GM18499 (cell line): ENCODE measurements around the gene RRM2.
A peak's percentile ranks its signal among the peaks of the same experiment; 100 is the strongest.
"Not testable (repeated sequence)": the region's sequence is repeated elsewhere in the genome, so short reads cannot be mapped to it uniquely, and the experiment has no call there.

Experiments used
- ATAC-seq: cut with Tn5 transposase; IDR thresholded peaks from one replicate; pipeline ENCODE4 v1.9.1; 2021; ENCODE audit warnings: moderate number of reproducible peaks; ENCODE audit not compliant: insufficient read depth, unreplicated experiment

Gene RRM2

DNA sequence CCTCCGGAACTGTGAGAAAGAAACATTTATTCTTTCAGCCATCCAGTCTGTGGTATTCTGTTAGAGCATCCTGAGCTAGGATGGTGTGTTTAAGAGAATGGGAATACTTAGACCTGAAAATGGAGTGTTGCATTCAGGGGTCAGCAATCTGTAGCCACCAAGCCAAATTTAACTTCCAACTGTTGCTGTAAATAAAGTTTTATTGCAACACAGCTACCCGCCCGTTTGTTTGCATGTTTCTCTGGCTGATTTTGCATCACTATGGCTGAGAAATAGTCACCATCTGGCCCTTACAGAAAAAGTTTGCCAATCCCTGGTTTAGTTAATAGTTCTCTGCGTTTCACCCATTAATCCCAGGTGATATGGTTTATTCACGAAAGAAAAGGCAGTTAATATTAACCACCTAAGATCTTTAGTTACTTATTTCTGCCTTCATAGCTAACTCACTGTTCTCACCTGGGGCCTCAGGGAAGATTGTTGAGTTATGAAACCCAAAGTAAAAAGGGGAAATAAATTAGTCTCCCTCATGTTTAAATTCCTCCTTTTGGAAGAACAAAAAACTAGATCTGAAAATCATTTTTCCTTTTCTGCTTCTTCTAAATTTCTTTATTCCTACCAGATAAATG lies 32.9 kb upstream of the RRM2 start:
- no peak for ATAC-seq

DNA sequence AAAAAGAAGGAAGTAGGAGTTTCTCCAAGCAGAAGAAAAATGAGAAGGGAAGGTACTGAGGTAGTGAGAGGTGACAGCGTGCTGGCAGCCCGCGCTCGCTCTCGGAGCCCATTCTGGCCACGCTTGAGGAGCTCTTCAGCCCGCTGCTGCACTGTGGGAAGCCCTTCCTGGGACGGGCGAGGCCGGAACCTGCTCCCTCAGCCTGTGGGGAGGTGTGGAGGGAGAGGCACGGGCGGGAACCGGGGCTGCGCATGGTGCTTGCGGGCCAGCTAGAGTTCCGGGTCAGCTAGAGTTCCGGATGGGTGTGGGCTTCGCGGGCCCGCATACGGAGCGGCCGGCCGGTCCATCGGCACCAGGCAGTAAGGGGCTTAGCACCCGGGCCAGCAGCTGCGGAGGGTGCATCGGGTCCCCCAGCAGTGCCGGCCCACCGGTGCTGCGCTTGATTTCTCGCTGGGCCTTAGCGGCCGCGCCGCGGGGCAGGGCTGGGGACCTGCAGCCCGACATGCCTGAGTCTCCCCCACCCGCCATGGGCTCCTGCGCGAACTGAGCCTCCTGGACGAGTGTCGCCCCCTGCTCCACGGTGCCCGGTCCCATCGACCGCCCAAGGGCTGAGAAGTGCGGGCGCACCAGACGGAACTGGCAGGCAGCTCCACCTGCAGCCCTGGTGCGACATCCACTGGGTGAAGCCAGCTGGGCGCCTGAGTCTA lies 31.2 kb upstream of the RRM2 start:
- ATAC-seq = no peak

DNA sequence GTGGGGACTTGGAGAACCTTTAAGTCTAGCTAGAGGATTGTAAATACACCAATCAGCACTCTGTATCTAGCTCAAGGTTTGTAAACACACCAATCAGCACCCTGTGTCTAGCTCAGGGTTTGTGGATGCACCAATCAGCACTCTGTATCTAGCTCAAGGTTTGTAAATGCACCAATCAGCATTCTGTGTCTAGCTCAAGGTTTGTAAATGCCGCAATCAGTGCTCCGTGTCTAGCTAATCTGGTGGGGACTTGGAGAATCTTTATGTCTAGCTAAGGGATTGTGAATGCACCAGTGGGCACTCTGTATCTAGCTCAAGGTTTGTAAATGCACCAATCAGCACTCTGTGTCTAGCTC lies 30.7 kb upstream of the RRM2 start:
- ATAC-seq = not testable (repeated sequence)

DNA sequence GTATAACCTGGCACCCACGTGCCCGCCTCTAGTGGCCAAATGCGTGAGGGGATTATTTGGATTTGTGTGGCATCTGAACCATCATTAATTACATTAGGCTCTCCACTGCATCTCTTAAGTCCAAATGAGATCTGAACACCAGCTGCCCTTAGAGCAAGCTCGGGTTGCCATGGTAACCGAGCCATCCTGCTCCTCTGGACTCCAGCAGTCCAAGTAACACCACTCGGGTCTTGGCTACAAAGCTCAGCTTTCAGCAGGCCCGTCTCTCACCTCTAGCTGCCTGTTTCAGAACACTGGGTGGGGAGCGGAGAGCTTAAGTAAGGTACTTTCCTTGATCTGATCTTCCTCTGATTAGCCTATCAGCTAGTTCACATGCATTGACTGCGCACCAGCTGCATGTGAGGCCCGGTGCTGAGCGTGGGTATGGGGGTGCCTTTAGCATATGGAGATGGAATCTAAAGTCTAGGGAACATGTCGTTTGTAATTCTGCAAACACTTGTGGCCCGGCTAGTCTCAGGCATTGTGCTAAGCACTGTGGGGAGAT lies 28.2 kb upstream of the RRM2 start:
- no peak for ATAC-seq

DNA sequence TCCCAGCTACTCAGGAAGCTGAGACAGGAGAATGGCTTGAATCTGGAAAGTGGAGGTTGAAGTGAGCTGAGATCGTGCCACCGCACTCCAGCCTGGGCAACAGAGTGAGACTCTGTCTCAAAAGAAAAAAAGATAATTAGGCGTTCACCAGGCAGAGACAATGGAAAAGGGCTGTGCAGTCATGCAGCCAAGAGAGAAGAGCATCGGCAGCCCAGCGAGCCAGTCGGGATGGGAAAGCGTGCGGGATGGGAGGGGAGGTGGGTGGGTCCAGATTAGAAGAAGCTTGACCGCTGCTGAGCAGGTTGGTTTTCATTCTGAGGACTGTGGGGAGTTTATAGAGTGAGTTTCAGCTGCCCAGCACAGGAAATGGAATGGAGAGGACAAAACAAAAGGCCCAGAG lies 27.4 kb upstream of the RRM2 start:
- no peak for ATAC-seq

DNA sequence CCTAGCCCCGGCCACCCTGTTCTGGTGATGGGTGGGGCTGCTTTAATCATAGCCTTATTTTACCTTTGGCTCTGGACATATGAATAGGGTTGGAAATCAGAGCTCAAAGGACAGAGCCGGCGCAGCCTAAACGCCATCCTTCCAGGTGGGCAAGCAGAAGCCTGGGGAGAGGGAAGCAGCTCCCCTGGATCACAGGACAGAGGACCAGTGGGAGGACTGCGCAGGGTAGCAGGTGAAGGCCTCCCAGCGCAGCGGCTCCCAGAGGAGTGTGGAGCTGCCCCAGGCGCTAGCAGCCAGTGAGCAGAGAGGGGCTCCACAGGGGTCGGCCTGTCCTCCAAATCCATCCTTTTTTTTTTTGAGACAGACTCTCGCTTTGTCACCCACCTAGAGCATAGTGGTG lies 25.9 kb upstream of the RRM2 start:
- ATAC-seq = no peak

DNA sequence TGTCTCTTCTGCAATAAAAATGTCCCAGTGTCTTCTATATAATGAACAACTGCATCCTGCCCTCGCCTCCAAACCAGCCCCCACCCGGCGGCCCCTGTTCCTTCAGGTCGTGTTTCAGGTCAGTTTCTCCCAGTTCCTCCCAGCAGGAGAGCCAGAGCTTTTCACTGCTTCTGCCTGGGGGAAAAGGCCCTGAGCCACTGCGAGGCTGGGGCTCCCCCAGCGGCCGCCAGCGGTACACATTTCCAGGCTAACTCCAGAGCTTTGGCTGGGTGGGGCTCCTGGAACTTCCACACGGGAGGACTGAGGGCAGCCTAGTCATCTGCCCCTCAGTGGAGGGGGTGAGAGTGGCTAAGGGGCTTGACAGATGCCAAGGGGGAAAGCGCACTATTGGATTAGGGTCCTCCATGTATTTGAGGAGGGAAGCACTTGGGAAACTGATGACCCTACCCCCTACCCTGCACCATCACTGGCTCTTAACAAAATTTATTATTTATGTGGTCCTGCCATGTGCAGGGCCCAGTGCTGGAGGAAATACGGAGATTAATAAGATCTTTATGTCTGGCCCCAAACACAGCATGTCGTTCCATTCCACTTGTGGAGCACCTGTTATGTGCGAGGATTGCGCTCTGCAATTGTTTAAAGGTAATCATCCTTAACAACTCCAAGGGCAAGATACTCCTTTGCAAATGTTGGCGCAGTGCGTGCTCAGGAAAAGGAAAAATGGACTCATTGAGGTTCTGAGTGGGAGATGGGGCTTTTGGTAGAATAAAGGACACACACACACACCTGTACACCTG lies 25.0 kb upstream of the RRM2 start:
- ATAC-seq = no peak

DNA sequence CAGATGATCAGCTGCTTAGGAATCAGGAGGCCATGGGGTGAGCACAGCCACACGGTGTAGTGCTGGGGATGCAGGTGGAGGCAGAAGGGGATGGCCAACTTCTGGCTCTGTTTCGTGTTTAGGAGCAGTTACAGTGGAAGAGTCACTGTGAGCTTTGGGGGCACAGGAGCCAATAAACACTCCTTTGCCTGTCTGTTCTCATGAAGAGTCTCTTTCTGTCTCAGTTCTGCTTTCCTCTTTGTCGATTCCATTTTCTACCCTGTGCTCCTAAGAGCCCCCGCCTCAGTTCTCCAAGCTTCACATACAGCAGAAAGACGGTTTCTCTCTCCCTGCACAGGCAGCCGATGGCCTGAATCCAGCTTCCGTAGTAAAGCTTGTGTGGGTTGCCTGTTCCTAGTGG lies 21.0 kb upstream of the RRM2 start:
- no peak for ATAC-seq

DNA sequence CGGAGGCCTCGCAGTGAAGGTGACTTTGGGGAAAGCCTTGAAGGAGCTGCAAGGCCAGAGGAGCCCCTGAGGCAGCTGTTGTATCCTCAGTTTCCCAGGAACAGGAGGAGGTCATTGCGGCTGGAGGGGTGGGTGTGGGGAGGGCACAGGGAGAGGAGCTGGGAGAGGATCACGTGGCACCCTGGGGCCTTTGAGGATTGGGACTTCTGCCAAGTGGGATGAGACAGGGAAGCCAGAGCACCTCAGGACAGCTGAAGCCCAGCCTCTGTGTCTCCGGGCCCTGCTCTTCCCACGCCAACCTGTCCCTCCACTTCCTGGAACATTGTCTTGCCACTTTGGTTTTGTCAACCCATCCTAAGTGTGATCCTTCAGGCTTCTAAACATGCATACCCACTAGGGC lies 19.4 kb upstream of the RRM2 start:
- ATAC-seq = no peak

DNA sequence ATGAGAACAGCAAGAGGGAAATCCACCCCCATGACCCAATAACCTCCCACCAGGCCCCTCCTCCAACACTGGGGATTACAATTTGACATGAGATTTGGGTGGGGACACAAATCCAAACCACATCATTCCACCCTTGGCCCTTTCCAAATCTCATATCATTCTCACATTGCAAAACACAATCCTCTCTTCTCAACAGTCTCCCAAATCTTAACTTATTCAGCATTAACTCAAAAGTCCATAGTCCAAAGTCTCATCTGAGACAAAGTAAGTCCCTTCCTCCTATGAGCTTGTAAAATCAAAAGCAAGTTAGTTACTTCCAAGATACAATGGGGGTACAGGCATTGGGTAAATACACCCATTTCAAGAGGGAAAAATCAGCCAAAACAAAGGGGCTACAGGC lies 17.6 kb upstream of the RRM2 start:
- not testable (repeated sequence) for ATAC-seq

DNA sequence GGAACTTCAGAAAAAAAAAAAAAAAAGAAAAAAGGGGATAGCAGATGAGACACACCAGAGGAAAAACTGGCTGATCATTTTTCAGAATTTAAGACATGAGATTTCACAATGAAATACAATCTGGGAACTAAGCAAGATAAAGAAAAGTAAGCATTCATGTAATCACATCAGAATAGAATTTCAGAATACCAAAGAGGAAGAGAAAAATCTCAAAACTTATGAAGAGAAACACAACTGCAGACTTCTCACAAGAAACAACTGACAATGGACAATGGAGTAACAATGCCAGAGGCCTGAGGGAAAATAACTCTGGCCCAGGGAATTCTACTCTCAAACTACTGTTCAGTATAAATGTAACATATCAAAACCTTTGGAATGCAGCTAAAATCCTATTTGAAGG lies 13.2 kb upstream of the RRM2 start:
- ATAC-seq = no peak

DNA sequence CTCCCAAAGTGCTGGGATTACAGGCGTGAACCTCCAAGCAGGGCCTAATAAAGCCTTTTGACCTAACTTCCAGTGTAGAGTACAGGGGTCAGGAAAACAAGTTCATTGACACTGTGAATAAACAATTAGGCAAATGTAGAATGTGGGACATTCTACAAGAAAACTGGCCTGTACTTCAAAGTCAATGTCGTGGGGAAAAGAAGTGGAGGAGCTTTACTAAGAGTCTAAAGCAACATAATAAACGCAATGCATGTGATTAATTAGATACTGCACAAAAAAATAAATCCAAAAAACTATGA lies 3.6 kb upstream of the RRM2 start:
- no peak for ATAC-seq

DNA sequence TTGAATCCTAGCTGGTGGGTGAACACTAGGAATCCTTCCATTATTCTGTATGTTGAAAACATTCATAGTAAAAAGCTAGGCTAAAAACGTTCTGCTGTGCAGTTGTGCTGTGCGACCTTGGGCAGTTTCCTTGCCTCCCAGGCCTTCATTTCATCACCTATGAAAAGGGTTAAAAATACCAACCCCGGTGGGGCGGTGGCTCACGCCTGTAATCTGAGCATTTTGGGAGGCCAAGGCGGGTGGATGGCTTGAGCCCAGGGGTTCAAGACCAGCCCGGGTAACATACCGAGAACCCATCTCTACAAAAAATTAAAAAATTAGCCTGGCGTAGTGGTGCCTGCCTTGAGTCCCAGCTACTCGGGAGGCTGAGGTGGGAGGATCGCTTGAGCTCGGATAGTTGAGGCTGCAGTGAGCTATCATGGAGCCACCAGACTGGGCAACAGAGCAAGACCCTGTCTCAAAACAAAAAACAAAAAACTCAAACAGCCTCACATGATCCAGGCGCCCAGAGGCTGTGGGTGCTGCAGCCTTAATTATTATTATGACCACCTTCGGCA lies 2.9 kb upstream of the RRM2 start:
- ATAC-seq = no peak

DNA sequence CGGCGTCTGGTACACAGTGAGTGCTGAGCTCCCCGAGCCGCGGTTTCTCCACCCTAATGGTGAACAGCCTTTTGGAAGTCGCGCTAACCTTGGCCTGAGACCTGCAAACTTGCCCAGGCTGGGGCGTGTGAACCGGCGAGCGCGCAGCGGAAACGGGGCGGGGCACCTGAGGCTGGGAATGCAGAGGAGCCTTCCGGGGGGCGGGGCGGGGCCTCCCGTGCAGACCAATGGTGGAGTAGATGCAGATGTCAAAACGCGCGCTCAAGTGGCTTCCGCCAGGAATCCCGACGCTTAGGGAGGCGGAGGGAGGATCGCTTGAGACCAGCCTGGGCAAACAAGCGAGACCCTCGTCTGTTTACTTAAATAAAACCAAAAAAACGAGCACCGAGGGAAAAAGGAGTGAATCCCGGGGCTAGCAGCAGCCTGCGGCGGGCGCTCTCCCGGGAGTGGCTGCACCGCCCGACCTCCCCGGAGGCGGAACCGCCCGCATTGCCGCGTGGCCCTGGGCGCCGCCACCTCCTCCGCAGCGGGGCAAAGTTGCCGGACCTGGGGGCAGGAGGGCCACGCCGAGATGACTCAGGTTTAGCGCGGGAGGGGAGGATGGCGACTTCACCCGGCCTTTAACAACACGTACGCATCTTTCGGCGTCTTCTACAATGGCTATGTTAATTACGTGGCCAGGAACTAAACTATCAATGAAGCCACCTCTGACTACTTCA lies 2.2 kb upstream of the RRM2 start:
- peak; percentile 30 for ATAC-seq

DNA sequence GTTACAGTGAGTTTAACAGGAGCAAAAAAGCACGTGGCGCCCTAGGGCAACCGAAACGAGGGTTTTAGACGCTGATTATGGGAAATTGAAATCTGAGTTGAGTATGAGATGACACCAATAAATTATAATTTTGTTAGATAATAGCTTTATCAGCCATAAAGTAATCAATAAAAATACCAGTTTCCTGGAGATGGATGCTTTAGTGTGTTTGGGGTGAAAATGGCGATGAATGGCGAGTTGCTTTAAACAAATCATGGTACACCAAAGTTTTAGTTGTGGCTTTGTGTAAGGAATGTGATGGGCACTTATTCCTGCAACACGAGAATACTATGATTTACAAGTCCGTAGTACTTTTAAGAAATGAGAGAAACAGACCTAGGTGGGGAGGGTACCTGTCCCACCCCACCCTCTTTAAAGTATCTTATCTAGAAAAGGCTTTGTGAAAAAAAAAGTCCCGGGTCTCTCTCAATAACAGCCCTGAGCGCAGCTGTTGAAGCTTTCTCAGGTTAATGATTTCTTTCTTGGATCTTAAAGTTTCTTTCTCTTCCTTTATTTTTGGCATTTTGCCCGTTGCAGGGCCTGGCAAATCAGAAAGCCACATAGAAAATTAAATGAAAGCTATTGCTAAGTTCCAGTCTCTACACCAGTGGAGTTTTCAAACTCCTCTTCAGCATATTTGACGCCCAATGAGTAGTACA lies 1.5 kb upstream of the RRM2 start:
- ATAC-seq = no peak

DNA sequence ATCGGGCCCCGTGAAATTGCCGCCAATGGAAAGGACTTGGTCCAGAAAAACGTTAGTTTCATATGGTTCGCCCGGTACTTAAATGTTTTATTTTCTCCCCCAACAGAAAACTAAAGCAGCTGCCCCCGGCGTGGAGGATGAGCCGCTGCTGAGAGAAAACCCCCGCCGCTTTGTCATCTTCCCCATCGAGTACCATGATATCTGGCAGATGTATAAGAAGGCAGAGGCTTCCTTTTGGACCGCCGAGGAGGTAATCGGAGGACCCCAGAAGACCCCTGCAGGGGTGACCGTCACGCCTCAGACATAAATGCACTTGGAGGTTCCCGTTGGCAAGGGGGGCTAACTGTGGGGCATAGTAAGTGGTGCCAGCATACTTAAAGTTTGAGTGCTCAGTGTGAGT lies 742 bp downstream of the RRM2 start:
- ATAC-seq = no peak

DNA sequence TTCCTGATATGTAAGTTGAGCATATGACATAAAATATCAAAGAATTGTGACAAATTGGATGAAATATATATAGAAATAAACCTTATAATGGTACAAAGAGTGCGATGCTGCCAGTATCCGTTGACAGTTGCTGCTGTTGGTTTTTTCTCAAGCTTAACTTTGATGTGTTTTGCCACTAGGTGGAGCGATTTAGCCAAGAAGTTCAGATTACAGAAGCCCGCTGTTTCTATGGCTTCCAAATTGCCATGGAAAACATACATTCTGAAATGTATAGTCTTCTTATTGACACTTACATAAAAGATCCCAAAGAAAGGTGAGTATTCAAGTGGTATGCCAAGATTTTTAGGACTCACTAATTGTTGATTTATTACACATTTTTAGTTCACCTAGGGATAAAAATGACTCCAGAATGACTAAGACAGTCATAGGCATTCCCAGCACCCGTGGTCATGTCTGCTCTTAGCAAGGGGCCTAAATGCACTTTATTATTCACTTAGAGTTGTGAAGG lies 2.1 kb downstream of the RRM2 start:
- ATAC-seq = no peak

DNA sequence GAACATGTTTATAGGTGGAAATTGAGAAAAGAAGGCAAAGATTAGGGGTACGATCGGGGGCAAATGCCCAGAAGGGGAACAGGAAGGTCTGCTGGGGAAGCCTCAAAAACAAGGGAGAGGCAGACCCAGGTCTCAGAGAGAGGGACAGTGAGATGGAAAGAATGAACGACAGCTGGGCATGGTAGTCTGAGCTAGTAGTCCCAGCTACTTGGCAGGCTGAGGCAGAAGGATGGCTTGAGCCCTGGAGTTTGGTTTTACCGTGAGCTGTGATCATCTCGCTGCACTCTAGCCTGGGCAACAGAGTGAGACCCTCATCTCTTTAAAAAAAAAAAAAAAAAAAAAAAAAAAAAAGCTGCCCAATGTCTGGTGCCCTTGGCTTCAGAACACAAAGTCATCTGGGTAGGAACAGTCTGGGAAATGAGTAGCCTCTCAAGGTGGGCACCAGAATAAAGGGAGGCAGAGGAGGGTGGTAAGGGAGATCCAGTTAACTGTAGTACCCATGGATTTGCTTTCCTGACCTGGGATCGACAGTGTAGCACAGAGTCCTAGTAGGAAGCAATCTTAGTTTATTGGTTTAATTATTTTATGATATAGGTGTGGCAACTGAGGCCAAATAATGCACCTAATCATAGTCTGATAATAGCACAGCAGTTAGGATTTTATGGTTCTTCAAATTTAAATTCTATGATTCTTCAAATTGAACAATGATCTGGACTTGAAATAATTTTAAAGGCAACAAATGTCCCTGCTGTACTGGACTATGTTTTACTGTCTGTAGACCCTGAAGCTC lies 3.5 kb downstream of the RRM2 start:
- ATAC-seq = no peak

DNA sequence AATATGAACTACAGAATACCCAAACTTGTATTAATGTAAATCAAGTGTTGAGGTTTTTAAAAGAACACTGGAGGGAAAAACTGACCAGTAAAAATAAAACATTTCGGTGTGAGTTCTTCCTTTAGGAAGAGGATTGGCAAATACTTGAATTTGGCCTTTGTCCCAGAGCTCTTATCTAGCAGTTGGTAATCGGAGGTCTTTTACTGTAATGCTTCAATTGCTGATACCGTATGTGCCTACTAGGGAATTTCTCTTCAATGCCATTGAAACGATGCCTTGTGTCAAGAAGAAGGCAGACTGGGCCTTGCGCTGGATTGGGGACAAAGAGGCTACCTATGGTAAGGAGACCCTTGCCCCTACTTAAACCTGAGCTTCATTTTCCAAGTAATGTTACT lies 4.1 kb downstream of the RRM2 start:
- no peak for ATAC-seq
